Uterus (tissue), 2 donors: Measurements from ENCODE around the gene ZBTB11.

Source experiments
- POLR2A ChIP-seq, 2 donors: fragments of 450-650 bp; IDR thresholded peaks; one replicate each; pipeline ENCODE4 v1.6.1; 2016; ENCODE audit warnings: antibody characterized with exemption in 2 of 2, mild to moderate bottlenecking in 1 of 2, moderate library complexity in 1 of 2
- TF ChIP-seq, protein P1 (sequence below), 4 experiments: fragments of 200-600 bp in 2 of 4; fragments of 450-650 bp in 2 of 4; sonication (generic) in 2 of 4; IDR thresholded peaks; one replicate each; pipeline ENCODE4 v1.5.1; 2016 to 2019; ENCODE audit warnings: antibody characterized with exemption in 4 of 4, mild to moderate bottlenecking in 2 of 4, moderate library complexity in 1 of 4

DNA sequence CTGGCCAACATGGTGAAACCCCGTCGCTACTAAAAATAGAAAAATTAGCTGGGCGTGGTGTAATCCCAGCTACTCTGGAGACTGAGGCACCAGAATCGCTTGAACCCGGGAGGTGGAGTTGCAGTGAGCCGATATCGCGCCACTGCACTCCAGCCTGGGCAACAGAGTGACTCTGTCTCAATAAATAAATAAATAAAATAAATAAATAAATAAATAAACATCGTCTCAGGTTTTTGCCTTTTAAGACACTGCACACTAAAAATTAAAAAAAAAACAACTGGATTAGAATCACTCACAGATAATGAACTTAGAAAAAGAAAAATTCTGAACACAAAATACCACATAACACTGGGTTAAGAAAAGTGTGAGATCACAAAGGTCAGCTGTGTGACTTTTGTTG is 2.4 kb downstream of the ZBTB11 start:
- TF ChIP-seq, protein P1, sequence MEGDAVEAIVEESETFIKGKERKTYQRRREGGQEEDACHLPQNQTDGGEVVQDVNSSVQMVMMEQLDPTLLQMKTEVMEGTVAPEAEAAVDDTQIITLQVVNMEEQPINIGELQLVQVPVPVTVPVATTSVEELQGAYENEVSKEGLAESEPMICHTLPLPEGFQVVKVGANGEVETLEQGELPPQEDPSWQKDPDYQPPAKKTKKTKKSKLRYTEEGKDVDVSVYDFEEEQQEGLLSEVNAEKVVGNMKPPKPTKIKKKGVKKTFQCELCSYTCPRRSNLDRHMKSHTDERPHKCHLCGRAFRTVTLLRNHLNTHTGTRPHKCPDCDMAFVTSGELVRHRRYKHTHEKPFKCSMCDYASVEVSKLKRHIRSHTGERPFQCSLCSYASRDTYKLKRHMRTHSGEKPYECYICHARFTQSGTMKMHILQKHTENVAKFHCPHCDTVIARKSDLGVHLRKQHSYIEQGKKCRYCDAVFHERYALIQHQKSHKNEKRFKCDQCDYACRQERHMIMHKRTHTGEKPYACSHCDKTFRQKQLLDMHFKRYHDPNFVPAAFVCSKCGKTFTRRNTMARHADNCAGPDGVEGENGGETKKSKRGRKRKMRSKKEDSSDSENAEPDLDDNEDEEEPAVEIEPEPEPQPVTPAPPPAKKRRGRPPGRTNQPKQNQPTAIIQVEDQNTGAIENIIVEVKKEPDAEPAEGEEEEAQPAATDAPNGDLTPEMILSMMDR (IDR thresholded peaks at IDR 0.05): no peak
- no peak for TF ChIP-seq POLR2A (IDR thresholded peaks at IDR 0.05)
